BJ (cell line): ENCODE results near the gene C19orf47. TPM values are rescaled to one million over a fixed set of nuclear protein-coding genes. Genes with fewer than 3 reads are reported as not detected.

Experiments
- CTCF ChIA-PET: fragments of 350-600 bp; formaldehyde crosslinking; extraction: SDS; loops from one replicate; lab custom pipeline; 2021; ENCODE audit warnings: antibody characterized with exemption, inconsistent platforms; lab: Yijun Ruan, JAX
- POLR2A ChIA-PET: fragments of 300-600 bp; sonication (Branson Sonifier 250); formaldehyde crosslinking; extraction: SDS; loops from one replicate; lab custom pipeline; 2021; ENCODE audit warnings: antibody characterized with exemption; lab: Charles Lee
- DNase-seq: peaks from one replicate; pipeline ENCODE4 v3.0.0-alpha.2; 2011; ENCODE audit warnings: low read depth
- H3K27me3 ChIP-seq: 2 replicates; pipeline ENCODE4 v1.6.0; 2011; ENCODE audit warnings: low read length; ENCODE audit not compliant: control insufficient read depth, insufficient read depth
- H3K36me3 ChIP-seq: 2 replicates; pipeline ENCODE4 v1.5.1; 2011; ENCODE audit warnings: low read length; ENCODE audit not compliant: control insufficient read depth, insufficient read depth
- H3K4me3 ChIP-seq: 2 replicates; pipeline ENCODE4 v1.5.1; 2011; ENCODE audit warnings: low read depth, mild to moderate bottlenecking, control low read depth, low read length
- polyA plus RNA-seq: library from polyadenylated mRNA; depleted of rRNA; stranded (reverse); fragments of >200 nt; gene quantifications from 2 replicates; pipeline ENCODE4 v1.2.3, GENCODE V29; 2011
- TF ChIP-seq, protein P1 (sequence below): IDR thresholded peaks from 2 replicates; pipeline ENCODE4 v1.5.1; 2011; ENCODE audit warnings: low read depth, mild to moderate bottlenecking, control low read depth, inconsistent platforms, low read length, moderate library complexity; ENCODE audit not compliant: insufficient read depth

The C19orf47 gene
- polyA plus RNA-seq, 1 experiment, result 25.2 TPM

DNA sequence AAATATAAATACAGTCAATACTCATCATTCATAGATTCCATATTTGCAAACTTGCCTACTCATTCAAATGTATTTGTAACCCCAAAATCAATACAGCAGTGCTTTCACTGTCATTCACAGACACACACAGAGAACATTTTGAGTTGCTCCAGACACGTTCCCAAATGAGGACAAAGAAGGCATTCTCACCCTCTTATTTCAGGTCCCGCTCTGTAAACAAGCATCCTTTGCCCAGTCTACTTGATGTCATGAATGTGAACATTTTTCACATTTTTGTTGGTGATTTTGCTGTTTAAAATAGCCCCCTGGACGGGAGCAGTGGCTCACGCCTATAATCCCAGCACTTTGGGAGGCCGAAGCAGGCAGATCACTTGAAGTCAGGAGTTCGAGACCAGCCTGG is 15.5 kb downstream of the C19orf47 start:
- no peak overlapping the region for H3K4me3 ChIP-seq
- POLR2A ChIA-PET, result no interaction called here

DNA sequence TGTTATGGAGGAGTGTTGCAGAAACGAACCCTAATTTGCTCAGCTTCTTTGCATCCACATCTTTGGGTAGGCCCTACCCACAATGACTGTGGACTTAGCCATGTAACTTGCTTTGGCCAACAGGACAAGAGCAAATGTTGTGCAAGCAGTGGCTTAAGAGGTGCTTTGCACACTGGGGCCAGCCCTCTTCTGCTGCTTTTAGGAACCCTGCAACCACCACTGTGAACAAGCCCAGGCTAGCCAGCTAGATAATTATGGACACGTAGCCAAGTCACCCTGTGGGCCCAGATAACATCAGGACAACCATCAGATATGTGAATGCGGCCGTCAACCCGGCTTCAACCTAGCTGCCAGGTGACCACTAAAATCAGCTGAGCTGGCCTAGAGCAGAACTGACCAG is 17.1 kb downstream of the C19orf47 start:
- no peak for DNase-seq
- ChIA-PET POLR2A (no interaction called here), CTCF (no interaction called here)
- TF ChIP-seq, protein P1, sequence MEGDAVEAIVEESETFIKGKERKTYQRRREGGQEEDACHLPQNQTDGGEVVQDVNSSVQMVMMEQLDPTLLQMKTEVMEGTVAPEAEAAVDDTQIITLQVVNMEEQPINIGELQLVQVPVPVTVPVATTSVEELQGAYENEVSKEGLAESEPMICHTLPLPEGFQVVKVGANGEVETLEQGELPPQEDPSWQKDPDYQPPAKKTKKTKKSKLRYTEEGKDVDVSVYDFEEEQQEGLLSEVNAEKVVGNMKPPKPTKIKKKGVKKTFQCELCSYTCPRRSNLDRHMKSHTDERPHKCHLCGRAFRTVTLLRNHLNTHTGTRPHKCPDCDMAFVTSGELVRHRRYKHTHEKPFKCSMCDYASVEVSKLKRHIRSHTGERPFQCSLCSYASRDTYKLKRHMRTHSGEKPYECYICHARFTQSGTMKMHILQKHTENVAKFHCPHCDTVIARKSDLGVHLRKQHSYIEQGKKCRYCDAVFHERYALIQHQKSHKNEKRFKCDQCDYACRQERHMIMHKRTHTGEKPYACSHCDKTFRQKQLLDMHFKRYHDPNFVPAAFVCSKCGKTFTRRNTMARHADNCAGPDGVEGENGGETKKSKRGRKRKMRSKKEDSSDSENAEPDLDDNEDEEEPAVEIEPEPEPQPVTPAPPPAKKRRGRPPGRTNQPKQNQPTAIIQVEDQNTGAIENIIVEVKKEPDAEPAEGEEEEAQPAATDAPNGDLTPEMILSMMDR, result no peak
- no peaks in the 10 kb centered on the region for H3K27me3 ChIP-seq
- H3K4me3 ChIP-seq, result no peak overlapping the region
- peaks cover 21% of the 10 kb centered on the region for H3K36me3 ChIP-seq

More for the DNA sequence above, 15.5 kb downstream of the C19orf47 start:
- CTCF ChIA-PET, result no interaction called here
- Histone ChIP-seq H3K36me3 (peaks cover 18% of the 10 kb centered on the region), H3K27me3 (no peaks in the 10 kb centered on the region)
- DNase-seq, result no peak
- TF ChIP-seq, protein P1, result no peak

DNA sequence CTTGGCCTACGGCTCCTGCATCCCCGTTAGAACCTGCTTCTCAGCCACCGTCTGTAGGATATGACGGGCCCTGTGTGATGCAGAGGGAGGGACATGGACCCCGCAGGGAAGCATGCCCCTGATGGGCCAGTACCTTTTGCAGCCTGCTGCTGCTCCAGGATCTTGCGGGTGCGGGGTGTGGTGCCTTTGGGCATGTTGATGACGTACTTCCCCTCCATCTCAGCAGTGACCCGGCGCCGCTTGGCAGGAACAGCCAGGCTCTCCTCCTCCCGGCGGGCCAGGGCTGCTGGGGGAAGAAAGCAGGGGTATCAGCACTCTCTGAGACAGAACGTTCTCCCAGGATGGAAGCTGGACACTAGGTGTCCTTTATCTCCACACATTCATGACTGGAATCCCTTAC is 22.0 kb downstream of the C19orf47 start:
- CTCF ChIA-PET, result interaction anchor here (1.3 kb wide), 1 partner anchor 21 kb away, joined by 5 read pairs; no protein-coding TSS in a partner anchor
- POLR2A ChIA-PET, result no interaction called here
- Histone ChIP-seq H3K27me3 (no peaks in the 10 kb centered on the region), H3K4me3 (no peak overlapping the region), H3K36me3 (peaks cover 35% of the 10 kb centered on the region)
- DNase-seq, result no peak
- TF ChIP-seq, protein P1, result no peak

DNA sequence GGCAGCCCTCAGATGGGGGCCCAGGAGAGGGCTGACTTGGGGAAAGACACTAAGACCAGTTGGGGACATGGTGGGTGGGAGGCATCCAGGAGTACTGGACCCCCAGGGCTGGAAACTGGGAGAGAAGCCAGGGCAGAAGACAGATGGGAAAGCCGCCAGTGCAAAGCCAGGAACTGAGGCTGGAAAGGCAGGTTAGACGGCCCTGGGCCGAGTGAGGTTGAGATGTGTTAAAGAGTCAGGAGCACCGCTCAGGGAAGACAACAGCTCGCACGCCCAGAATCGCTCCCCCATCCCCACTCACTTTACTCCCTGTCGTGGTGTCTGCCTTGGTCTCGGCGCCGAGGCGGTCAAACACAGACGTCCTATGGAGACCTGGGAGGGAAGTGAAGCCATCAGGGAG is 24.5 kb downstream of the C19orf47 start:
- Histone ChIP-seq H3K27me3 (no peaks in the 10 kb centered on the region), H3K4me3 (no peak overlapping the region), H3K36me3 (peaks cover 33% of the 10 kb centered on the region)
- DNase-seq, result no peak
- POLR2A ChIA-PET, result no interaction called here
- TF ChIP-seq, protein P1, result no peak
- CTCF ChIA-PET, result interaction anchor here (0.5 to 0.8 kb wide), 2 partner anchors 9 to 1616 kb away, joined by 3 to 6 read pairs; no protein-coding TSS in a partner anchor

DNA sequence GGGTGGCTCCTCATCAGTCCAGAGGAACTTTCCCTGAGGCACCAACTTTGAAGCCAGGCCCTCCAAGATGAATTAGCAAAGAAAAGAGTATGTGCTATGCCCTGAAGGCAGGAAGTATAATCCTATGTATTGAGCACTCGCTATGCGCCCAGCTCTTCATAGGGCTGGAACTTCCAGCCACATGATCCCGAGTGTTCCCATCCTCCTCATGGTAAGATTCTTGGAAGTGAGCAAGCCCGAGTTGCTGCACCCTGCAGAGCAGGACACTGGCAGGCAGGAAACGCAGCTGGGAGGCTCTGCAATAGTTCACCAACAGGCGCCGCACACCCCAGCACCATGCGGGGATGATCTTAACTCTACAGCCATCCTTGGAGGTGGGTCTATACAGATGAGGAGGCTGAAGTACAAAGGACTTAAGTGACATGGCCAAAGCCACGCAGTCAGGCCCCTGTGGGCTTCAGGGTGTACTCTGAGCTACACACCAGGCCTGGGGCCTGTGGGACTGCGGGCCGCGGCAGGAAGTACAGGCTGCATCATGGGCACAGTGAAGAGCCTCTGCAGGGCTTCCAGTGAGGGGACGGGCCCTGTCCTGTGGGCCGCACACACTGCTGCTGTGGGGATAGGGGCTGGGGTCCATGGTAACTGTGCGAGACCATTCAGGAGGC is 25.1 kb downstream of the C19orf47 start:
- no peak overlapping the region for H3K4me3 ChIP-seq
- TF ChIP-seq, protein P1, result no peak
- ChIA-PET POLR2A (no interaction called here), CTCF (interaction anchor here (0.5 to 2.1 kb wide), 2 partner anchors 18 to 1615 kb away, joined by 3 to 10 read pairs; no protein-coding TSS in a partner anchor)
- no peak for DNase-seq
- H3K36me3 ChIP-seq, result peaks cover 28% of the 10 kb centered on the region
- no peaks in the 10 kb centered on the region for H3K27me3 ChIP-seq
